ENCODE data around the gene HOTAIR.

Gene HOTAIR

GRCh38 chr12:53944209-53944608 is 30.5 kb downstream of the HOTAIR start:
- no peak for TF ChIP-seq GATA1 (IDR thresholded peaks at IDR 0.05; ENCODE audit: low read depth, low read length)
- TF ChIP-seq POLR2A (IDR thresholded peaks at IDR 0.05; ENCODE audit: low read length) = no peak

DNA sequence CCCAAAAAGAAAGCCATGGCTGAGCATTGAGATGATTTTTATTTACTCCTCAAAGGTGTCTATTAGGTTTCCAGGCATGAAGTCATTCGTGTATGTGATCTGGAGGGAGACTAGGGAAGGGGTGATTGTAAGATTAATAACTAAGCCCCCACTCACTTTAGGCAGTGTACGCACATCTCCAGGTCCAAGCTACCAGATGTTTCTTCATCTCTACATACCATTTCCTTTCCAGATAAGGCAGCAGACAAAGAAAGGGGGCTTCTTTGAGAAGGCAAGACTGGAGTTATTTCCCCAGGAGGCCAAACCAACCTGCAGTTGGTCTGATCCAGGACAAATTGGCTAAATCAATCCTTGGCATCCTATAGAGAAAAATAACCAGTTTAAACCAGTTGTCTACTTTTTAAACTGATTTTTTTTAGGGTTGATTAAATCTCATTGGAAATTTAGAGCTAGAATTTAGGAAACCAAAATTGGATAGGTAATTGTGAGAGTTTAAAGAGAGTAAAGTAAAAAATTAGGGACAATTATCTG is 32.2 kb downstream of the HOTAIR start:
- no peak for DNase-seq
- TF ChIP-seq POLR2A (IDR thresholded peaks at IDR 0.05; ENCODE audit: low read length) = no peak
- TF ChIP-seq GATA1 (IDR thresholded peaks at IDR 0.05; ENCODE audit: low read depth, low read length) = no peak

More at GRCh38 chr12:53944209-53944608, 30.5 kb downstream of the HOTAIR start:
- no peak for DNase-seq

GRCh38 chr12:53941750-53942149 is 33.0 kb downstream of the HOTAIR start:
- TF ChIP-seq GATA1 (IDR thresholded peaks at IDR 0.05; ENCODE audit: low read depth, low read length) (no peak), POLR2A (IDR thresholded peaks at IDR 0.05; ENCODE audit: low read length) (no peak)

DNA sequence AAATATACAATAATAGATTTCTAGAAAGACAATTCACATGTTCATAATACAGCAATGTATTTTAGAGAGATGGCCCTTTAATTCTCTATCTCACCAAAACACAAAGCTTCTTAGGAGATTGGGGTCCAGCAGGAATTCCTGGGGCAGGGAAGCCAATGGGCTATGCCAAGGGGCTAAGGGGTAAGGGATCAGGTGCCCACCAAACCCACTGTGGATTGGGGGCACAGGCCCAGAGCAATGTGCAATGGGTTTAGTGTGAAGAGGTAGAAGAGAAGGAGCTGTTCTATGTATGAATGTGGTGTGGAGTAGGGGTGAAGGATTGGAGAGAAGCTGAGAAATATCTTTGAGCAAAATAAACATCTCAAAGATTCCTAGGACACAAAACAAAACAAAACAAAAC is 33.6 kb downstream of the HOTAIR start:
- TF ChIP-seq GATA1 (IDR thresholded peaks at IDR 0.05; ENCODE audit: low read depth, low read length) = no peak
- TF ChIP-seq POLR2A (IDR thresholded peaks at IDR 0.05; ENCODE audit: low read length) = no peak
- no peak for DNase-seq

More at GRCh38 chr12:53941750-53942149, 33.0 kb downstream of the HOTAIR start:
- no peak for DNase-seq

GRCh38 chr12:53940443-53941014 is 34.2 kb downstream of the HOTAIR start:
- DNase-seq = no peak
- TF ChIP-seq GATA1 (IDR thresholded peaks at IDR 0.05; ENCODE audit: low read depth, low read length) (no peak), POLR2A (IDR thresholded peaks at IDR 0.05; ENCODE audit: low read length) (no peak)

DNA sequence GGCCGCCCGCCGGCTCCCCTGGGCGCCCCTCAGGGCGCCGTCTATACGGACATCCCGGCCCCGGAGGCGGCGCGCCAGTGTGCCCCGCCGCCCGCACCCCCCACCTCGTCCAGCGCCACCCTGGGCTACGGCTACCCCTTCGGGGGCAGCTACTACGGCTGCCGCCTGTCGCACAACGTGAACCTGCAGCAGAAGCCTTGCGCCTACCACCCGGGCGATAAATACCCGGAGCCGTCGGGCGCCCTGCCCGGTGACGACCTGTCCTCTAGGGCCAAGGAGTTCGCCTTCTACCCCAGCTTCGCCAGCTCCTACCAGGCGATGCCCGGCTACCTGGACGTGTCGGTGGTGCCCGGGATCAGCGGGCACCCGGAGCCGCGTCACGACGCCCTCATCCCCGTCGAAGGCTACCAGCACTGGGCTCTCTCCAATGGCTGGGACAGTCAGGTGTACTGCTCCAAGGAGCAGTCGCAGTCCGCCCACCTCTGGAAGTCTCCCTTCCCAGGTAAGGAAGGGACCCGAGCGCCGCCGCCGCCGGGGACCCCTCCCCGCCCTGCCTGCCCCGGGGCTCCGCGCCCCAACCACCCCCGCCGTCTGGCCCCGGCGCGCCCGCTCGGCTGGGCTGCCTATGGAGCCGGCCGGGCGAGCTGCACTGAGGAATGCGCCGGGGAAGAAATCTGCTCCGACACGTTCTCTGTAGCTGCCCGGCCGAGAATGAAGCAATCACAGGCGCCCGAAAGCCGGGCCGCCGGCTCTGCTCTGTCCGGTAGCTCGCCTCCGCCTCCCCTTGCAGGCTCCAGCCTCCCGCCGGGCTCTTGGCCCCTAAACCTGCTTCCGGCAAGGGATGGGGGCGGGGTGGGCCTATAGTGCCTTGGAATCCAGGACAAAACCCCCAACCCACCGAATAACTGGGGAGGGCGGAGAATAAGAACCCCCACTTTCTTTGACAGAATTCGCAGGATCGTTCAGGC is 35.3 kb downstream of the HOTAIR start:
- DNase-seq = no peak
- TF ChIP-seq GATA1 (IDR thresholded peaks at IDR 0.05; ENCODE audit: low read depth, low read length) (no peak), POLR2A (IDR thresholded peaks at IDR 0.05; ENCODE audit: low read length) (no peak)

DNA sequence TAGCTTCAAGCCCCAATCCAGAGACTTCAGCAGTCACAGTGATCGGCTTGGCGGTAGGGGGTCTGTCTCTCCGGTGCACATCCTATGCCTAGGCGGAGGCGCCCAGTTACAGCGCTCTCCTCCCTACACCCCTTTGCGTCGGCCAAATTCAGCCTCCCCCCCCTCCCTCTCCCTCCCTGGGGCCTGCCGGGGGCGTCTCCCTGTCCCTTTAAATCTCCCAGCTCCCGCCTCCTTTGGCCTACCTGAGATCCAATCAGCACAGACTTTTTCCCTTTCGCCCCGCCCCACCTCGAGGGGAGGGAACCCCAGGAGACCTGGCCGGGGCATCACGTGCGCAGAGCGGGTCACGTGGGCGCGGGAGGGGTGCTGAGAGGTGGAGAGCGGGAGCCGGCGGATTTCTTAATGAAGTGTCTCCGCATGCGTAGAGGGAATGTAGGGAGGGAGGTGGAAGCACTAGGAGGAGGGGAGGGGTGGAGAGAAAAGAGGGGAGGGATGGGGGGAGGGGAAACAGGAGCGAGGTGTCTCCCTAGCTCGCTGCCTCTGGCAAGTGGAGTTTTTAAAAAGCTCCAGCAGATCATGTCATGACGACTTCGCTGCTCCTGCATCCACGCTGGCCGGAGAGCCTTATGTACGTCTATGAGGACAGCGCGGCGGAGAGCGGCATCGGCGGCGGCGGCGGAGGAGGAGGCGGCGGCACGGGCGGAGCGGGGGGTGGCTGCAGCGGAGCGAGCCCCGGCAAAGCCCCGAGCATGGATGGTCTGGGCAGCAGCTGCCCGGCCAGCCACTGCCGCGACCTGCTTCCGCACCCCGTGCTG is 36.2 kb downstream of the HOTAIR start, which contains the start of gene HOXC13:
TSS of gene HOXC13 (plus strand) at position 506 of the 815 bp plus-strand sequence. CDS start at position 582, 76 bp downstream.
- peak; percentile 37 to 65 for DNase-seq

DNA sequence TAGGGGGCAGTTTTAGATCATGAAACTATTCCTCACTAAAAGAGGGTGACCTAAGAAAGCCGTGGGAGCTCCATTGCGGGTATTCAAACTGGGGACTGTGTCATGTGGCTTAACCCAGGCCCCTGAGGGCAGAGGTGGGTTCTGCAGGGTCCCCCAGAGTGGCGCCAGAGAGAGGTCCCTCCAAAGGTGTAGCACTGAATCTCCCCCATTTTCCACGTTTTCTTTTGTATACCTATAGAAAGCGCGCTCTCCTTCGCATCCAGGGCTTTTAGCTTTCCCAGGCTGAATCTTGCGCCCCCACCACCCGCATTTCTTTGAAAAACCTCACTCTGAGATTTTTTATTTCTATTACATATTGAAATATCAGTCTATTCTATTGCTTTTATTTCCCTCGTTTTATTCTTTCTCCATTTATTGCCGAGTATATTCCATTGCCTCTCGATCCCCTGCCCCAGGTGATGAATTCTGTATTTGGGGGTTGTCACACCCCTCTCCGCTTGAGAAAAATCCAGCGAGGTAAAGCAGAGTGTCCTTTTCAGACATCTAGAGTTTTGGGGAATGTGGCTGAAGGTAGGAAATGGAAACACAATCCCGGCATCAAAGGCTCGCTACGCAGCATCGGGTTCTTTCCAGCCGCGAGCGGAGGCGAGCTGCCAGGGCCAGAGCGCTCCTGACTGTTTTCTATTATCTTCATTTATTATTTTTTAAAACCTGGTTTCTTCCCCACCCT is 37.0 kb downstream of the HOTAIR start:
- TF ChIP-seq GATA1 (IDR thresholded peaks at IDR 0.05; ENCODE audit: low read depth, low read length) = no peak
- no peak for TF ChIP-seq POLR2A (IDR thresholded peaks at IDR 0.05; ENCODE audit: low read length)
- no peak for DNase-seq

More for the DNA sequence above, 36.2 kb downstream of the HOTAIR start, which contains the start of gene HOXC13:
- TF ChIP-seq POLR2A (IDR thresholded peaks at IDR 0.05; ENCODE audit: low read length) (no peak), GATA1 (IDR thresholded peaks at IDR 0.05; ENCODE audit: low read depth, low read length) (no peak)

GRCh38 chr12:53937099-53937498 is 37.7 kb downstream of the HOTAIR start:
- no peak for DNase-seq
- TF ChIP-seq GATA1 (IDR thresholded peaks at IDR 0.05; ENCODE audit: low read depth, low read length) = no peak
- TF ChIP-seq POLR2A (IDR thresholded peaks at IDR 0.05; ENCODE audit: low read length) = no peak

DNA sequence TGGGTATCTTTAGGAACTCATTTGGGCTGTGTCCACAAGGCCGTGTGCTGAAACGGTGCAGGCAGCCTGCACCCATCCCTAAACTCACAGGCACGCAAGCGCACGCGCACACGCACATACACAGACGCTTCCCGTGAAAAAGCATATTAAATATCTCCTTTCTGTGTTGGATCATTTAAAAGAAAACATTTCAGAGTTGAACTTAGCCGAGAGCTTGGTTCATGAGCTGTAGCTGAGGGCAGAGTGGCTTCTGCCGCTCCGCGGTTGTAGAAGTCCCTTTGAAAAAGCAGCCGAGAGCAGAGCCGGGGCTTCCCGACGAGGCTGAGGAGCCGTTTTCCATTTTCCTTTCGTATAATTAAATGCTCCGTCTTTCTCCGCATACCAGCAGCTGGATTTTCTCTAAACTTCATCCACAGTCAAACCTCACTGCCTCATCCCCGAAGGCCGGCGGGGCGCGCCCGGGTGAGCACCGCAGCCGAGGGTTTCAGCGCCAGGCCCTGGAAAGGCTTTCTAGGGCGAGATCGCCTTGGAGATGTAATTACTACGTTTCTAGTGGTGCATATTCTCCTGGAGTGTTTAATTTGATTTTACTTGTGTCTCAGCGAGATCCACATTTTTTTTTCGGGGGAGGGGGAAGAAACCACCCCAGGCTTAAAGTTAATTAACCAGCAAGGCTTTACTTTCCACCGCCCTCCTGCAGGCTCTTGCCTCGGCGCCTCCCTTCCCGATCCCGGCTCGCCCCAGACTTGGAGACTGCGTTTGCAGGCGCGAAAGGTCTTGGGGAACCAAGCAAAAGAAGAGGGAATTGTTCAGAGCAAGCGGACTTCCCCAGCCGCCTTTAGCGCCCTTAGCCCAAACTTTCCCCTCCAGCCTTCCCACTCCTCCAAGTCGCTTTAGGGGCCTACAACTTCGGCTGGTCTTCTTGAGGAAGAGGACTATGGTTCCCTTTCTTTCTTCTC is 39.1 kb downstream of the HOTAIR start:
- no peak for DNase-seq
- TF ChIP-seq POLR2A (IDR thresholded peaks at IDR 0.05; ENCODE audit: low read length) (no peak), GATA1 (IDR thresholded peaks at IDR 0.05; ENCODE audit: low read depth, low read length) (no peak)

DNA sequence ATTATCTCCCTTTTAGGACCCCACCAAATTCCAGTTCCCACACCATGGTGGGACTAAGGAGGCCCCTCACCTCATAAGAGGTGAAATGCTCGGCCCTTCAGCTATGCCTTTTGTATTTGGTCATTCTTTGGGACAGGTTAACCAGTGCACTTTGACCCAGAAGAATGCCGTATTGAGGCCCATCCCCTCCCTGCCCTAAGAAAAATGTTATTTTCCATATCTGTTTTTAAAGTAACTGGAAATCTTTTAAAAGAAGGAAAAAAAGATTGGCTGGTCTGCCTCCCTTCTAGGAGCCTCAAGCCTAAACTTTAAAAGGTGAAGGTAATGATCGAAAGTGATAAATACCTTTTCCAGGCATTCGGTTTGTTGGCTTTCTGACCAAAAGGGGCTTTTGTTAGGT is 41.8 kb downstream of the HOTAIR start:
- TF ChIP-seq GATA1 (IDR thresholded peaks at IDR 0.05; ENCODE audit: low read depth, low read length) = no peak
- TF ChIP-seq POLR2A (IDR thresholded peaks at IDR 0.05; ENCODE audit: low read length) = no peak
- DNase-seq = no peak
